ENCODE measurements around the gene GREM2. TPM values are rescaled to one million over a fixed set of nuclear protein-coding genes. Genes with fewer than 3 reads are reported as not detected.

Gene GREM2
- total RNA-seq = not detected in 2 replicates
- 0.02 TPM for total RNA-seq (2013)
- not detected in 2 replicates for polyA plus RNA-seq
- polyA minus RNA-seq = not detected in 2 replicates

- no peak within 1 kb of the TSS for H3K27ac ChIP-seq (ENCODE audit: low read length in 2 of 2)
- Mint-ChIP-seq H3K27ac (no peak within 1 kb of the TSS), H3K27me3 (peaks cover 41% of the 10 kb centered on the region), H3K9me3 (ENCODE audit: insufficient read depth) (no peaks in the 10 kb centered on the region), H3K4me1 (peaks cover 13% of the 10 kb centered on the region), H3K4me3 (peak within 1 kb of the TSS; percentile 80)
- no peaks in the 10 kb centered on the region for H3K79me2 ChIP-seq (ENCODE audit: control insufficient read depth, insufficient read depth, low read length)
- ATAC-seq (ENCODE audit: low read depth) = no peak
- H3K4me2 ChIP-seq (replicated peaks; ENCODE audit: low read depth, low read length, poor library complexity, severe bottlenecking) = peak within 1 kb of the TSS; percentile 64
- peak within 1 kb of the TSS in 3 of 5 experiments; percentile 5 to 55 (median 49) for H3K4me3 ChIP-seq (ENCODE audit: control extremely low read depth in 1 of 5, extremely low read depth in 1 of 5, insufficient read depth in 1 of 5, low read depth in 2 of 5, low read length in 4 of 5)
- no peaks in the 10 kb centered on the region for H3K36me3 ChIP-seq (replicated peaks in 1 of 2; ENCODE audit: control extremely low read depth in 1 of 2, control insufficient read depth in 1 of 2, extremely low read depth in 1 of 2, insufficient read depth in 2 of 2, low read length in 1 of 2)
- peak within 1 kb of the TSS; percentile 68 for H2AFZ ChIP-seq (ENCODE audit: insufficient read depth, low read depth, low read length, poor library complexity, severe bottlenecking)
- H3K9ac ChIP-seq (ENCODE audit: low read length) = peak within 1 kb of the TSS; percentile 49
- H4K20me1 ChIP-seq (ENCODE audit: control insufficient read depth, insufficient read depth, low read length, poor library complexity, severe bottlenecking) = no peaks in the 10 kb centered on the region
- TF ChIP-seq CTCF (IDR thresholded peaks at IDR 0.05) = no peak
- TF ChIP-seq EZH2 (IDR thresholded peaks at IDR 0.05; ENCODE audit: borderline replicate concordance, insufficient read depth, low read depth, low read length, poor library complexity, severe bottlenecking) = no peak
- ChIA-PET POLR2A (no interaction called here), CTCF (no interaction called here)
- WGBS (ENCODE audit: insufficient coverage) = 5% methylated on average over 31 of the region's 40 CpGs
- H3K9me3 ChIP-seq (ENCODE audit: control extremely low read depth in 1 of 3, control insufficient read depth in 2 of 3, insufficient read depth in 1 of 3, low read length in 2 of 3) = no peaks in the 10 kb centered on the region
- intact Hi-C loops (cut with micrococcal nuclease) = no loop called here
- peaks cover 0 to 22% (median 18%) of the 10 kb centered on the region in 4 experiments for H3K27me3 ChIP-seq (replicated peaks in 1 of 4; ENCODE audit: control extremely low read depth in 1 of 4, control insufficient read depth in 3 of 4, insufficient read depth in 4 of 4, low read length in 3 of 4)
- DNase-seq = peak; percentile 3
- H3K4me1 ChIP-seq (ENCODE audit: control insufficient read depth in 2 of 2, insufficient read depth in 2 of 2, low read length in 2 of 2) = peaks cover 9 to 15% of the 10 kb centered on the region in 2 donors
Measured at GRCh38 chr1:240611619-240612480, at the start of gene GREM2. GREM2 (minus strand) TSS chr1:240612155; CDS start chr1:240493475, 118,680 bp downstream.

GRCh38 chr1:240658312-240658960, 46.5 kb upstream of the GREM2 start:
- no peak overlapping the region for H3K4me3 Mint-ChIP-seq
- H3K4me1 Mint-ChIP-seq = no peaks in the 10 kb centered on the region
- H2AFZ ChIP-seq (ENCODE audit: insufficient read depth, low read depth, low read length, poor library complexity, severe bottlenecking) = no peak overlapping the region
- no peak overlapping the region for H3K27ac ChIP-seq (ENCODE audit: low read length in 2 of 2)
- H3K79me2 ChIP-seq (ENCODE audit: control insufficient read depth, insufficient read depth, low read length) = no peaks in the 10 kb centered on the region
- H3K27ac Mint-ChIP-seq = no peak overlapping the region
- intact Hi-C loops (cut with micrococcal nuclease) = no loop called here
- H3K27me3 Mint-ChIP-seq = no peaks in the 10 kb centered on the region
- H3K4me2 ChIP-seq (replicated peaks; ENCODE audit: low read depth, low read length, poor library complexity, severe bottlenecking) = no peak overlapping the region
- H3K36me3 ChIP-seq (replicated peaks in 1 of 2; ENCODE audit: control extremely low read depth in 1 of 2, control insufficient read depth in 1 of 2, extremely low read depth in 1 of 2, insufficient read depth in 2 of 2, low read length in 1 of 2) = no peaks in the 10 kb centered on the region
- peaks cover 0 to 4% (median 0%) of the 10 kb centered on the region in 3 donors for H3K9me3 ChIP-seq (ENCODE audit: control extremely low read depth in 1 of 3, control insufficient read depth in 2 of 3, insufficient read depth in 1 of 3, low read length in 2 of 3)
- H4K20me1 ChIP-seq (ENCODE audit: control insufficient read depth, insufficient read depth, low read length, poor library complexity, severe bottlenecking) = no peaks in the 10 kb centered on the region
- CTCF ChIA-PET = no interaction called here
- WGBS (ENCODE audit: insufficient coverage) = 93% methylated on average over 5 of the region's 12 CpGs
- ATAC-seq (ENCODE audit: low read depth) (no peak), DNase-seq (no peak)
- H3K9ac ChIP-seq (ENCODE audit: low read length) = no peak overlapping the region
- no peaks in the 10 kb centered on the region for H3K27me3 ChIP-seq (replicated peaks in 1 of 4; ENCODE audit: control extremely low read depth in 1 of 4, control insufficient read depth in 3 of 4, insufficient read depth in 4 of 4, low read length in 3 of 4)
- TF ChIP-seq EZH2 (IDR thresholded peaks at IDR 0.05; ENCODE audit: borderline replicate concordance, insufficient read depth, low read depth, low read length, poor library complexity, severe bottlenecking) = no peak
- TF ChIP-seq CTCF (IDR thresholded peaks at IDR 0.05) = no peak
- POLR2A ChIA-PET = no interaction called here
- H3K4me1 ChIP-seq (ENCODE audit: control insufficient read depth in 2 of 2, insufficient read depth in 2 of 2, low read length in 2 of 2) = no peaks in the 10 kb centered on the region
- H3K9me3 Mint-ChIP-seq (ENCODE audit: insufficient read depth) = no peaks in the 10 kb centered on the region
- no peak overlapping the region for H3K4me3 ChIP-seq (ENCODE audit: control extremely low read depth in 1 of 5, extremely low read depth in 1 of 5, insufficient read depth in 1 of 5, low read depth in 2 of 5, low read length in 4 of 5)
